GM13977 (cell line): Measurements from ENCODE around the gene RPS6KC1.

Experiments used
- DNase-seq: peaks from one replicate; pipeline ENCODE4 v3.0.0; 2012; ENCODE audit warnings: low spot score
- in situ Hi-C: fragments of 300-500 bp; cut with MboI; formaldehyde crosslinking; loops from one replicate; pipeline ENCODE4 v1.12.0; 2022; ENCODE audit warnings: low sequenced_read_pairs, low pct_unique_long_range_greater_than_20kb, mixed read lengths, inconsistent platforms; ENCODE audit not compliant: unreplicated experiment
- TF ChIP-seq, protein P1 (sequence below): IDR thresholded peaks from 2 replicates; pipeline ENCODE4 v1.5.1; 2012; ENCODE audit warnings: mild to moderate bottlenecking, control low read depth; ENCODE audit not compliant: insufficient read depth; ENCODE audit errors: extremely low read depth, missing control alignments

Gene RPS6KC1

DNA sequence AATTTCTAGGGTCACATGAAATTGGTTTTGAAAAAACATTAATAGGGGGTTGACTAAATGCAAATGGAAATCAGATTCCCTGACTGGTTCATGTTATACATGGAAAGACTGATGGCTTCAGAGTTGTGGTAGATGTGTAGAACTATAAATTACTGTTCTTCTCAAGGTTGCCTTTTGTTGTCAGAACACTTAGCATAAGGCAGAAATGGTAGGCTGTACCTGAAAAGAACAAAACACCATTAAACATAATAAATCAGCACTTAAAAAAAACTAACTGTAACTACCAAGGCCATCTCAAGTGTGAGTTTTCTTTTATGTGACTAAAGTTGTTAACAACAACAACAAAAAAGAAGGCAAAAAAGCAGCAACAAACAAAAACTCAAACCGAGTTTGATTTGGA lies 111.8 kb downstream of the RPS6KC1 start:
- DNase-seq = no peak
- in situ Hi-C loops = no loop called here
- TF ChIP-seq, protein P1, sequence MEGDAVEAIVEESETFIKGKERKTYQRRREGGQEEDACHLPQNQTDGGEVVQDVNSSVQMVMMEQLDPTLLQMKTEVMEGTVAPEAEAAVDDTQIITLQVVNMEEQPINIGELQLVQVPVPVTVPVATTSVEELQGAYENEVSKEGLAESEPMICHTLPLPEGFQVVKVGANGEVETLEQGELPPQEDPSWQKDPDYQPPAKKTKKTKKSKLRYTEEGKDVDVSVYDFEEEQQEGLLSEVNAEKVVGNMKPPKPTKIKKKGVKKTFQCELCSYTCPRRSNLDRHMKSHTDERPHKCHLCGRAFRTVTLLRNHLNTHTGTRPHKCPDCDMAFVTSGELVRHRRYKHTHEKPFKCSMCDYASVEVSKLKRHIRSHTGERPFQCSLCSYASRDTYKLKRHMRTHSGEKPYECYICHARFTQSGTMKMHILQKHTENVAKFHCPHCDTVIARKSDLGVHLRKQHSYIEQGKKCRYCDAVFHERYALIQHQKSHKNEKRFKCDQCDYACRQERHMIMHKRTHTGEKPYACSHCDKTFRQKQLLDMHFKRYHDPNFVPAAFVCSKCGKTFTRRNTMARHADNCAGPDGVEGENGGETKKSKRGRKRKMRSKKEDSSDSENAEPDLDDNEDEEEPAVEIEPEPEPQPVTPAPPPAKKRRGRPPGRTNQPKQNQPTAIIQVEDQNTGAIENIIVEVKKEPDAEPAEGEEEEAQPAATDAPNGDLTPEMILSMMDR = no peak

DNA sequence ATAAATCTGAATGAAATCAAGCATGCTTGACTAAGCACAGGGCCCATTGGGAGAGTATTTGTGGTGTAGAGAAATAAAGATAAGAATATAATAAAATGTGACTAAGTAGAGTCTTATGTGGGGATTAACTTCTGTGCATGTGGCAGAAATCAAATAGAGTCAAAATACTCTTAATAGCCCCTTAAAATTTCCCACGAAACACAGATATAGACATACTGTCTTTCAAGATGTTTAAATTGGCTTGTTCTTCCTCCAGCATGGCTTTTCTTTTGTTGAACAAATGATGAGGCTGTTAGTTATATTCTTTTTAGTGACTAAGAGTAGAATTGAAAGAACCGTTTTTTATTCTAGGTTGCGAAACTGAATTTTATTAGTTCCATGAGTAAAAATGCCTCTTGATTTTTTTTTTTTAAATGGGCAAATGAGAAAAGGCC lies 112.3 kb downstream of the RPS6KC1 start:
- TF ChIP-seq, protein P1 = no peak
- DNase-seq = no peak
- in situ Hi-C loops = no loop called here

DNA sequence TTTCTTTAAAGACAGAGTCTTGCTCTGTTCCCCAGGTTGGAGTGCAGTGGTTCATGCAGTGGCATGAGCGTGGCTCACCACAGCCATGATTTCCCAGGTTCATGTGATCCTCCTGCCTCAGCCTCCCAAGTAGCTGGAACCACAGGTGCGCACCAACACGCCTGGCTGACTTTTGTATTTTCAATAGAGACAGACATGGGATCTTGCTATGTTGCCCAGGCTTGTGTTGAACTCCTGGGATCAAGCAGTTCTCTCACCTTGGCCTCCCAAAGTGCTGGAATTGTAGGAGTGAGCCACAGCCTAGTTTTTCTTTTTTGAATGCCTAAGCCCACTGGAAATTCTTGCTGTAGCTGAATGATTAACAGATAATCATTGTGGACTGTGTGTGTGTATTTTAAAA lies 113.5 kb downstream of the RPS6KC1 start:
- no peak for DNase-seq
- TF ChIP-seq, protein P1 = no peak
- in situ Hi-C loops = no loop called here

DNA sequence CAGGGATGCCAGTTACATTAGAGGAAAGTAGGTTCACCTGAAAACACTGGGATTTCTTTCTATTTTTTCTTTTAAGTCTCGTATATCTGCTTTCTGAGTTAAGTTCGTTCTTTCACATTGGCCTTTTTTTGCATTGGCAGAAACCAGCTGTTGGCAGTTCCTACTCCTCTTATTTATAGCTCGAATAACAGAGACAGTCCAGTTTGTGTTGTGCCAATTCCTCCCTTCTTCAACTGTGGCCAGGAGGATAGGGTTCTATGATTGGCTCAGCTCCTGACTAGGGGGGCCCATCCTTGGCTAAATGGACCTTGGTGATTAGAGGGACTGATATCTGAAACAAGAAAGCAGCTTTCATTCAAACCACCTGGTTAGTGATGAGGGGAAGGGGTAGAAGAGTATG lies 115.8 kb downstream of the RPS6KC1 start:
- in situ Hi-C loops = no loop called here
- TF ChIP-seq, protein P1 = no peak
- no peak for DNase-seq

DNA sequence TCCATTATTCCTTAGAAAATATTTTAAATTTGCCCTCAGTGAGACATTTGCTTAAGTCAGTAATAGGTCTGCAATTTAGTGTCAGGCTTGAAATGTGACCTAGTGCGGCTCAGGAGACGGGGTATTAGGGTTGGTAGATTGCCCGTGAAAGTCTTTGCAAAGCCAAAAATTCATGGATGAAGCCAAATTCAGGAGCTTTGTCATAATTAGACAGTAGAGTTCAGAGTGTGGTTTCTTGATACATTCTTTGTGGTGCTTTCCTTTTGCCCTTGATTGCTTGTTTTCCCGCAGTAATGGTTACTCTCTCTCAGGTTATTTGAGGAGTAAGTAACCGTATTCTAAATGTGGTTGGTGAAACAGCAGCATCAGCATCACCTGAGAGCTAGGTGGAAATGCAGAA lies 120.7 kb downstream of the RPS6KC1 start:
- in situ Hi-C loops = no loop called here
- TF ChIP-seq, protein P1 = no peak
- no peak for DNase-seq

DNA sequence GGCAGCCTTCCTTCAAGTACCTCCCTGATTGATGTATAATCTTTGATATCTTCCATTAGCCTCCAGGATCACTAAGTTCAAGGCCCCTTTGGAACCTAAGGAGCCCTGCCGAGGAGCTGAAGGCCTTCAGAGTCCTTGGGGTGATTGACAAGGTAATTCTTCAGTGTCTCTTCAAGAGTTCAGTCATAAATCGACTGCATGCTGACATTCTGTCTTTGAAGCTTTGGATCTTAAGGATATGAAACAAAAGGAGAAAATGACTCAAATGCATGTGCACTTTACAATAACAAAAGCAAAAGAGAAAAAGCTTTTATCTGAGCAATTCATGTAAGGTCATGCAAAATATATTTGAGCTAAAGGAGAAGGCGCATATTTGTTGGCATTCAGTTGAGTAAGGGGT lies 125.3 kb downstream of the RPS6KC1 start:
- in situ Hi-C loops = no loop called here
- TF ChIP-seq, protein P1 = no peak
- no peak for DNase-seq

DNA sequence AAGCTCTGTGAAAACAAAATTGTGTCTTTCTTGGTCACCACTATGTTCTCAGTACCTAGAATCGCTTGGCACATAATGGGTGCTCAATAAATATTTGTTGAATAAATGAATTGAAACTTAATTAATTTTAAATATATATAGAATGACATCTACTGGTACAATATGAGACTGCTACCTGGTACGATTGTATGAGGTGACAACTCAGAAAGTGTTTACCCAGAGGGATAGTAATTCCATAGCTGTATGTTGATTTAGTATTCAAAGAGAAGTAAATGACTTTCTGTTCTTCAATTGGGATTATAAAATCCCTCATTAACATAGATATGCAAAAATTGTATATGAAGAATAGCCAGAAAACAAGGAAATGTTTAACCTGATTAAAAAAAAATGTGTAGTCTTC lies 128.7 kb downstream of the RPS6KC1 start:
- in situ Hi-C loops = no loop called here
- no peak for DNase-seq
- TF ChIP-seq, protein P1 = no peak
